C4-2B (cell line): ENCODE results near the gene DCUN1D4.

Source experiments
- ZFX ChIP-seq: fragments of 450-650 bp; IDR thresholded peaks from 2 replicates; pipeline ENCODE4 v1.6.1; 2017
- TF ChIP-seq, protein P1 (sequence below): fragments of 450-650 bp; conservative IDR thresholded peaks from 2 replicates; pipeline ENCODE4 v1.5.1; 2017; ENCODE audit warnings: mild to moderate bottlenecking

- TF ChIP-seq, protein P1, sequence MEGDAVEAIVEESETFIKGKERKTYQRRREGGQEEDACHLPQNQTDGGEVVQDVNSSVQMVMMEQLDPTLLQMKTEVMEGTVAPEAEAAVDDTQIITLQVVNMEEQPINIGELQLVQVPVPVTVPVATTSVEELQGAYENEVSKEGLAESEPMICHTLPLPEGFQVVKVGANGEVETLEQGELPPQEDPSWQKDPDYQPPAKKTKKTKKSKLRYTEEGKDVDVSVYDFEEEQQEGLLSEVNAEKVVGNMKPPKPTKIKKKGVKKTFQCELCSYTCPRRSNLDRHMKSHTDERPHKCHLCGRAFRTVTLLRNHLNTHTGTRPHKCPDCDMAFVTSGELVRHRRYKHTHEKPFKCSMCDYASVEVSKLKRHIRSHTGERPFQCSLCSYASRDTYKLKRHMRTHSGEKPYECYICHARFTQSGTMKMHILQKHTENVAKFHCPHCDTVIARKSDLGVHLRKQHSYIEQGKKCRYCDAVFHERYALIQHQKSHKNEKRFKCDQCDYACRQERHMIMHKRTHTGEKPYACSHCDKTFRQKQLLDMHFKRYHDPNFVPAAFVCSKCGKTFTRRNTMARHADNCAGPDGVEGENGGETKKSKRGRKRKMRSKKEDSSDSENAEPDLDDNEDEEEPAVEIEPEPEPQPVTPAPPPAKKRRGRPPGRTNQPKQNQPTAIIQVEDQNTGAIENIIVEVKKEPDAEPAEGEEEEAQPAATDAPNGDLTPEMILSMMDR: no peak
- TF ChIP-seq ZFX: no peak
Observed at GRCh38 chr4:51851937-51852290, 9.0 kb downstream of the DCUN1D4 start.
